HEK293T (cell line): ENCODE results near the gene GBA3.

ENCODE experiments used
- ARNT ChIP-seq: fragments of 450-650 bp; IDR thresholded peaks from 2 replicates; pipeline ENCODE4 v1.6.1; 2017; ENCODE audit warnings: mild to moderate bottlenecking
- BHLHE40 ChIP-seq: fragments of 450-650 bp; IDR thresholded peaks from 2 replicates; pipeline ENCODE4 v1.6.1; 2016; ENCODE audit warnings: mild to moderate bottlenecking, moderate library complexity, borderline replicate concordance
- CTBP1 ChIP-seq: fragments of 450-650 bp; IDR thresholded peaks from 2 replicates; pipeline ENCODE4 v1.6.1; 2016; ENCODE audit warnings: borderline replicate concordance
- NFRKB ChIP-seq: fragments of 450-650 bp; IDR thresholded peaks from 2 replicates; pipeline ENCODE4 v1.6.1; 2016; ENCODE audit warnings: mild to moderate bottlenecking, moderate library complexity
- SP1 ChIP-seq: fragments of 450-650 bp; IDR thresholded peaks from 2 replicates; pipeline ENCODE4 v1.6.1; 2017

DNA sequence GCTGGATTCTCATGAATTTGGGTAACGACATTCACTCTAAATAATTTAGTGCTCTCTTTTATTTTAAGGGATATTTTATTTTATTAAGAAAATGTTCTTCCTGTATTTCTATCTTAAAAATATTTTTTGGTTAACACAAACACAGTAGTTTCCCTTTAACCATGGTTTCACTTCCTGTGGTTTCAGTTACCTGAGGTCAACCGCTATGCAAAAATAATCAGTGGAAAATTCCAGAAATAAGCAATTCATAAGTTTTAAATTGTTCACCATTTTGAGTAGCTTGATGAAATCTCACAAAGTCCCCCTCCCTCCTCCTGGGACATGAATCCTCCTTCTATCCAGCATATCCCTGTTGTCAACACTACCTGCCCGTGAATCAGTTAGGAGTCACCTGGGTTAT lies 71.4 kb downstream of the GBA3 start:
- TF ChIP-seq BHLHE40: no peak
- no peak for TF ChIP-seq ARNT
- TF ChIP-seq SP1: no peak
- TF ChIP-seq NFRKB: no peak
- TF ChIP-seq CTBP1: no peak
